Karpas-422 (cell line): ENCODE results near the gene ABR. TPM values are rescaled to one million over a fixed set of nuclear protein-coding genes. Genes with fewer than 3 reads are reported as not detected.

Experiments
- DNase-seq: peaks from one replicate; pipeline ENCODE4 v3.0.0-alpha.2; 2015
- H2AFZ ChIP-seq: fragments of 200-600 bp; sonication (generic); 2 replicates; pipeline ENCODE4 v1.6.1; 2014; ENCODE audit warnings: antibody characterized with exemption, low read length, mixed read lengths
- H3K27ac ChIP-seq: fragments of 200-600 bp; sonication (generic); 2 replicates; pipeline ENCODE4 v1.5.1; 2014; ENCODE audit warnings: mild to moderate bottlenecking, low read length, moderate library complexity
- H3K27me3 ChIP-seq: fragments of 200-600 bp; sonication (generic); 2 replicates; pipeline ENCODE4 v1.6.1; 2014; ENCODE audit warnings: low read length, mixed read lengths
- H3K36me3 ChIP-seq: fragments of 200-600 bp; sonication (generic); 2 replicates; pipeline ENCODE4 v1.6.1; 2014; ENCODE audit warnings: low read length, mixed read lengths; ENCODE audit not compliant: insufficient read depth
- H3K4me1 ChIP-seq: fragments of 200-600 bp; sonication (generic); 2 replicates; pipeline ENCODE4 v1.6.1; 2014; ENCODE audit warnings: mild to moderate bottlenecking, low read length, mixed read lengths
- H3K4me2 ChIP-seq: fragments of 200-600 bp; sonication (generic); 2 replicates; pipeline ENCODE4 v1.6.1; 2014; ENCODE audit warnings: low read length, low read depth, mild to moderate bottlenecking; ENCODE audit not compliant: poor library complexity, severe bottlenecking
- H3K4me3 ChIP-seq: fragments of 200-600 bp; sonication (generic); 2 replicates; pipeline ENCODE4 v1.5.1; 2014; ENCODE audit warnings: mild to moderate bottlenecking, antibody characterized with exemption, low read length, mixed read lengths
- H3K79me2 ChIP-seq: fragments of 200-600 bp; sonication (generic); 2 replicates; pipeline ENCODE4 v1.6.1; 2014; ENCODE audit warnings: mild to moderate bottlenecking, low read length, mixed read lengths
- H3K9ac ChIP-seq: fragments of 200-600 bp; sonication (generic); 2 replicates; pipeline ENCODE4 v1.6.0; 2014; ENCODE audit warnings: low read length
- H3K9me2 ChIP-seq: fragments of 200-600 bp; sonication (generic), shearing (Covaris generic); replicated peaks from 2 replicates; pipeline ENCODE4 v1.6.0; 2014; ENCODE audit warnings: mild to moderate bottlenecking, low read length, moderate library complexity; ENCODE audit not compliant: insufficient read depth
- H3K9me3 ChIP-seq: fragments of 300-700, 200-600 bp; sonication (generic); 2 replicates; pipeline ENCODE4 v1.6.1; 2014; ENCODE audit warnings: low read length, mixed read lengths
- H4K20me1 ChIP-seq: fragments of 200-600 bp; sonication (generic); 2 replicates; pipeline ENCODE4 v1.6.1; 2014; ENCODE audit warnings: mild to moderate bottlenecking, antibody characterized with exemption, low read length, low read depth; ENCODE audit not compliant: insufficient read depth
- total RNA-seq: library from RNA; depleted of rRNA; stranded (reverse); fragments of >200 nt; shearing (Covaris generic); gene quantifications from 2 replicates; pipeline ENCODE4 v1.2.3, GENCODE V29; 2014; ENCODE audit warnings: low replicate concordance

Gene ABR
- total RNA-seq, 1 experiment from 2014 or later: 113 TPM

- H2AFZ ChIP-seq: no peak overlapping the region
- no peaks in the 10 kb centered on the region for H3K9me2 ChIP-seq
- H3K27me3 ChIP-seq: no peaks in the 10 kb centered on the region
- H3K36me3 ChIP-seq: peaks cover 12% of the 10 kb centered on the region
- H3K4me2 ChIP-seq: no peak overlapping the region
- no peak overlapping the region for H3K27ac ChIP-seq
- peaks cover 90% of the 10 kb centered on the region for H3K79me2 ChIP-seq
- peaks cover 72% of the 10 kb centered on the region for H4K20me1 ChIP-seq
- H3K9me3 ChIP-seq: no peaks in the 10 kb centered on the region
- DNase-seq: no peak
- H3K4me3 ChIP-seq: no peak overlapping the region
- no peaks in the 10 kb centered on the region for H3K4me1 ChIP-seq
- no peak overlapping the region for H3K9ac ChIP-seq
These were observed 13.9 kb downstream of the ABR start for GRCh38 chr17:1165836-1166235.

- Histone ChIP-seq H4K20me1 (peaks cover 75% of the 10 kb centered on the region), H3K27me3 (no peaks in the 10 kb centered on the region), H3K9ac (no peak overlapping the region), H3K4me3 (no peak overlapping the region), H3K36me3 (peaks cover 16% of the 10 kb centered on the region), H3K9me2 (no peaks in the 10 kb centered on the region), H3K4me2 (no peak overlapping the region), H3K27ac (no peak overlapping the region), H3K9me3 (no peaks in the 10 kb centered on the region), H3K79me2 (peaks cover 91% of the 10 kb centered on the region), H3K4me1 (no peaks in the 10 kb centered on the region), H2AFZ (no peak overlapping the region)
- no peak for DNase-seq
These were observed 14.7 kb downstream of the ABR start for GRCh38 chr17:1164935-1165556.

GRCh38 chr17:1162116-1162855, 17.5 kb downstream of the ABR start:
- peaks cover 87% of the 10 kb centered on the region for H3K79me2 ChIP-seq
- no peak overlapping the region for H3K4me3 ChIP-seq
- H3K27ac ChIP-seq: no peak overlapping the region
- H3K4me2 ChIP-seq: no peak overlapping the region
- peaks cover 69% of the 10 kb centered on the region for H4K20me1 ChIP-seq
- no peaks in the 10 kb centered on the region for H3K9me3 ChIP-seq
- no peak overlapping the region for H2AFZ ChIP-seq
- no peaks in the 10 kb centered on the region for H3K27me3 ChIP-seq
- H3K4me1 ChIP-seq: no peaks in the 10 kb centered on the region
- no peaks in the 10 kb centered on the region for H3K9me2 ChIP-seq
- no peak for DNase-seq
- H3K36me3 ChIP-seq: peaks cover 28% of the 10 kb centered on the region
- no peak overlapping the region for H3K9ac ChIP-seq

GRCh38 chr17:1160591-1161390, 19.0 kb downstream of the ABR start:
- peaks cover 31% of the 10 kb centered on the region for H3K36me3 ChIP-seq
- H2AFZ ChIP-seq: no peak overlapping the region
- DNase-seq: no peak
- H4K20me1 ChIP-seq: peaks cover 69% of the 10 kb centered on the region
- no peaks in the 10 kb centered on the region for H3K9me3 ChIP-seq
- no peak overlapping the region for H3K9ac ChIP-seq
- H3K4me1 ChIP-seq: no peaks in the 10 kb centered on the region
- no peak overlapping the region for H3K4me3 ChIP-seq
- no peaks in the 10 kb centered on the region for H3K27me3 ChIP-seq
- H3K4me2 ChIP-seq: no peak overlapping the region
- H3K27ac ChIP-seq: no peak overlapping the region
- H3K9me2 ChIP-seq: no peaks in the 10 kb centered on the region
- H3K79me2 ChIP-seq: peaks cover 84% of the 10 kb centered on the region

GRCh38 chr17:1159431-1160180, 20.2 kb downstream of the ABR start:
- no peak overlapping the region for H3K27ac ChIP-seq
- H3K9ac ChIP-seq: no peak overlapping the region
- no peak overlapping the region for H3K4me3 ChIP-seq
- peaks cover 31% of the 10 kb centered on the region for H3K36me3 ChIP-seq
- no peak overlapping the region for H2AFZ ChIP-seq
- peaks cover 68% of the 10 kb centered on the region for H4K20me1 ChIP-seq
- no peaks in the 10 kb centered on the region for H3K9me2 ChIP-seq
- no peak overlapping the region for H3K4me2 ChIP-seq
- H3K9me3 ChIP-seq: no peaks in the 10 kb centered on the region
- peaks cover 84% of the 10 kb centered on the region for H3K79me2 ChIP-seq
- H3K4me1 ChIP-seq: no peaks in the 10 kb centered on the region
- DNase-seq: no peak
- no peaks in the 10 kb centered on the region for H3K27me3 ChIP-seq

GRCh38 chr17:1158879-1159278, 20.9 kb downstream of the ABR start:
- Histone ChIP-seq H3K27ac (no peak overlapping the region), H3K4me1 (no peaks in the 10 kb centered on the region), H3K9ac (no peak overlapping the region), H3K4me3 (no peak overlapping the region), H3K4me2 (no peak overlapping the region), H3K9me2 (no peaks in the 10 kb centered on the region), H4K20me1 (peaks cover 72% of the 10 kb centered on the region), H2AFZ (no peak overlapping the region), H3K36me3 (peaks cover 31% of the 10 kb centered on the region), H3K27me3 (no peaks in the 10 kb centered on the region), H3K9me3 (no peaks in the 10 kb centered on the region), H3K79me2 (peaks cover 87% of the 10 kb centered on the region)
- no peak for DNase-seq

- Histone ChIP-seq H4K20me1 (peaks cover 62% of the 10 kb centered on the region), H3K27ac (no peak overlapping the region), H3K27me3 (no peaks in the 10 kb centered on the region), H3K4me1 (no peaks in the 10 kb centered on the region), H3K36me3 (peaks cover 27% of the 10 kb centered on the region), H3K4me3 (no peak overlapping the region), H2AFZ (no peak overlapping the region), H3K9me2 (no peaks in the 10 kb centered on the region), H3K9me3 (no peaks in the 10 kb centered on the region), H3K9ac (no peak overlapping the region), H3K4me2 (no peak overlapping the region), H3K79me2 (peaks cover 85% of the 10 kb centered on the region)
- no peak for DNase-seq
These were observed 22.9 kb downstream of the ABR start for GRCh38 chr17:1156864-1157263.
